Loucy (cell line): Measurements from ENCODE around the gene KIF16B.

Experiments
- CTCF ChIP-seq: fragments of 200-600 bp; sonication (generic); conservative IDR thresholded peaks from 2 replicates; pipeline ENCODE4 v1.5.1; 2014; ENCODE audit warnings: mild to moderate bottlenecking, antibody characterized with exemption, low read length
- EZH2phosphoT487 ChIP-seq: fragments of 200-600 bp; IDR thresholded peaks from 2 replicates; pipeline ENCODE4 v1.6.1; 2018; ENCODE audit warnings: antibody characterized with exemption, mild to moderate bottlenecking, moderate library complexity, borderline replicate concordance

GRCh38 chr20:16308754-16309153, 264.5 kb downstream of the KIF16B start:
- TF ChIP-seq CTCF (no peak), EZH2phosphoT487 (no peak)
